HL-60/S4 (cell line): ENCODE data around the gene FAM117A.
"Not testable (repeated sequence)": the region's sequence is repeated elsewhere in the genome, so short reads cannot be mapped to it uniquely, and the experiment has no call there.

Experiments used
- in situ Hi-C: fragments of 300-500 bp; cut with MboI; formaldehyde crosslinking; loops from 2 replicates; pipeline ENCODE4 v1.14.3; 2022; ENCODE audit warnings: low sequenced_read_pairs

The FAM117A gene

GRCh38 chr17:49764559-49765180 is 739 bp upstream of the FAM117A start:
- in situ Hi-C loops = no loop called here

- in situ Hi-C loops = no loop called here
Observed at GRCh38 chr17:49762151-49762941, 1.6 kb downstream of the FAM117A start.

GRCh38 chr17:49760932-49761558 is 2.9 kb downstream of the FAM117A start:
- in situ Hi-C loops = no loop called here

- in situ Hi-C loops = no loop called here
Observed at GRCh38 chr17:49760296-49760695, 3.6 kb downstream of the FAM117A start.

- in situ Hi-C loops = no loop called here
Observed at GRCh38 chr17:49759203-49759602, 4.7 kb downstream of the FAM117A start.

GRCh38 chr17:49758464-49759010 is 5.4 kb downstream of the FAM117A start:
- in situ Hi-C loops = not testable (repeated sequence)

- in situ Hi-C loops = no loop called here
Observed at GRCh38 chr17:49757151-49757777, 6.7 kb downstream of the FAM117A start.

GRCh38 chr17:49756323-49757150 is 7.4 kb downstream of the FAM117A start:
- in situ Hi-C loops = no loop called here

GRCh38 chr17:49755663-49756283 is 8.2 kb downstream of the FAM117A start:
- in situ Hi-C loops = no loop called here

GRCh38 chr17:49753959-49754391 is 10.0 kb downstream of the FAM117A start:
- in situ Hi-C loops = no loop called here

GRCh38 chr17:49752508-49752907 is 11.4 kb downstream of the FAM117A start:
- in situ Hi-C loops = no loop called here

GRCh38 chr17:49749730-49750129 is 14.2 kb downstream of the FAM117A start:
- in situ Hi-C loops = no loop called here

GRCh38 chr17:49748791-49749190 is 15.1 kb downstream of the FAM117A start:
- in situ Hi-C loops = no loop called here

- in situ Hi-C loops = no loop called here
Observed at GRCh38 chr17:49748223-49748622, 15.7 kb downstream of the FAM117A start.

GRCh38 chr17:49747632-49748031 is 16.3 kb downstream of the FAM117A start:
- in situ Hi-C loops = no loop called here

GRCh38 chr17:49746791-49747490 is 17.0 kb downstream of the FAM117A start:
- in situ Hi-C loops = no loop called here

- in situ Hi-C loops = no loop called here
Observed at GRCh38 chr17:49745175-49746139, 18.5 kb downstream of the FAM117A start.

- in situ Hi-C loops = no loop called here
Observed at GRCh38 chr17:49742166-49742638, 21.7 kb downstream of the FAM117A start.
